H1 (cell line): Measurements from ENCODE around the gene ADAM22. TPM values are rescaled to one million over a fixed set of nuclear protein-coding genes. Genes with fewer than 3 reads are reported as not detected.

ENCODE experiments used
- CTCF ChIA-PET: fragments of 300-600 bp; sonication (Branson Sonifier 250); formaldehyde crosslinking; loops from one replicate; lab custom pipeline; 2021; ENCODE audit not compliant: partially characterized antibody; lab: Charles Lee
- POLR2A ChIA-PET: fragments of 300-600 bp; sonication (Branson Sonifier 250); formaldehyde crosslinking; loops from one replicate; lab custom pipeline; 2021; ENCODE audit warnings: inconsistent platforms; ENCODE audit not compliant: partially characterized antibody; lab: Charles Lee
- DNase-seq, 2 experiments: peaks; one replicate each; pipeline versions ENCODE4 v3.0.0 to v3.0.0-alpha.2; 2010 to 2022; ENCODE audit warnings: low spot score in 2 of 2, low read depth in 1 of 2, mixed read lengths in 1 of 2
- FAIRE-seq: peaks from 2 replicates; lab custom pipeline; 2011; peaks lifted over from hg19 to GRCh38; lab: Jason Lieb, UNC
- H2AFZ ChIP-seq: 2 replicates; pipeline ENCODE4 v1.8.1; 2012; ENCODE audit warnings: low read length, inconsistent platforms
- H2AK5ac ChIP-seq: 2 replicates; pipeline ENCODE4 v1.6.1; 2013; ENCODE audit warnings: low read depth, low read length
- H2BK120ac ChIP-seq: replicated peaks from 2 replicates; pipeline ENCODE3; 2013; ENCODE audit warnings: low read depth, low read length, inconsistent platforms
- H2BK12ac ChIP-seq: 2 replicates; pipeline ENCODE4 v1.6.1; 2013; ENCODE audit warnings: low read depth, low read length
- H2BK15ac ChIP-seq: 2 replicates; pipeline ENCODE4 v1.6.1; 2013; ENCODE audit warnings: low read length
- H2BK20ac ChIP-seq: 2 replicates; pipeline ENCODE4 v1.6.1; 2013; ENCODE audit warnings: low read length
- H2BK5ac ChIP-seq: 2 replicates; pipeline ENCODE4 v1.6.1; 2013; ENCODE audit warnings: low read depth, low read length
- H3K14ac ChIP-seq: 2 replicates; pipeline ENCODE4 v1.6.1; 2013; ENCODE audit warnings: inconsistent platforms; ENCODE audit not compliant: insufficient read length
- H3K18ac ChIP-seq: 2 replicates; pipeline ENCODE4 v1.6.1; 2013; ENCODE audit warnings: low read length; ENCODE audit errors: extremely low read depth
- H3K23ac ChIP-seq: 2 replicates; pipeline ENCODE4 v1.6.1; 2013; ENCODE audit warnings: inconsistent platforms; ENCODE audit not compliant: insufficient read length
- H3K23me2 ChIP-seq: 2 replicates; pipeline ENCODE4 v1.6.1; 2013; ENCODE audit warnings: low read depth, low read length
- H3K27ac ChIP-seq: 2 replicates; pipeline ENCODE4 v1.6.1; 2011; ENCODE audit warnings: low read depth, low read length, inconsistent platforms
- H3K27me3 ChIP-seq, 4 experiments: replicated peaks in 1 of 4; 1 replicate in 1 of 4; 2 replicates in 3 of 4; pipeline versions ENCODE4 v1.6.1 to v1.8.1; 2011 to 2013; ENCODE audit warnings: low read length in 3 of 4, mild to moderate bottlenecking in 3 of 4, inconsistent platforms in 2 of 4, mixed read lengths in 2 of 4, moderate library complexity in 1 of 4; ENCODE audit not compliant: control insufficient read depth in 3 of 4, insufficient read depth in 3 of 4; ENCODE audit errors: extremely low read depth in 1 of 4
- H3K36me3 ChIP-seq, 4 experiments: 2 replicates each; pipeline versions ENCODE4 v1.6.1 to v1.8.1; 2011 to 2013; ENCODE audit warnings: mild to moderate bottlenecking in 4 of 4, low read length in 3 of 4, moderate library complexity in 2 of 4, control low read depth in 1 of 4, inconsistent platforms in 1 of 4; ENCODE audit not compliant: insufficient read depth in 4 of 4, control insufficient read depth in 2 of 4
- H3K4ac ChIP-seq: replicated peaks from 2 replicates; pipeline ENCODE3; 2013; ENCODE audit warnings: low read length, low read depth, mixed read lengths, inconsistent platforms; ENCODE audit not compliant: insufficient read length
- H3K4me1 ChIP-seq, 4 experiments: replicated peaks in 1 of 4; 1 replicate in 1 of 4; 2 replicates in 3 of 4; pipeline versions ENCODE4 v1.6.1 to v1.8.1; 2011 to 2013; ENCODE audit warnings: low read length in 3 of 4, inconsistent platforms in 2 of 4, mixed read lengths in 1 of 4; ENCODE audit not compliant: insufficient read depth in 4 of 4, control insufficient read depth in 3 of 4
- H3K4me2 ChIP-seq, 2 experiments: 2 replicates each; pipeline versions ENCODE4 v1.6.1 to v1.8.1; 2011 to 2013; ENCODE audit warnings: low read depth in 2 of 2, low read length in 2 of 2, control low read depth in 1 of 2, inconsistent platforms in 1 of 2, mild to moderate bottlenecking in 1 of 2; ENCODE audit not compliant: insufficient read depth in 1 of 2
- H3K4me3 ChIP-seq, 4 experiments: fragments of 200-600, 300-600 bp in 1 of 4; sonication (generic), shearing (Covaris generic), sonication (Bioruptor Twin) in 1 of 4; 2 replicates each; pipeline versions ENCODE4 v1.5.1 to v1.8.1; 2011 to 2016; ENCODE audit warnings: low read length in 4 of 4, low read depth in 3 of 4, control low read depth in 2 of 4, inconsistent platforms in 2 of 4, mild to moderate bottlenecking in 2 of 4, mixed read lengths in 1 of 4, moderate library complexity in 1 of 4; ENCODE audit not compliant: insufficient read depth in 2 of 4; ENCODE audit errors: extremely low read depth in 1 of 4
- H3K56ac ChIP-seq: replicated peaks from 2 replicates; pipeline ENCODE3; 2013; ENCODE audit warnings: low read depth, mild to moderate bottlenecking, mixed read lengths, low read length, inconsistent platforms; ENCODE audit not compliant: insufficient read length
- H3K79me1 ChIP-seq: 2 replicates; pipeline ENCODE4 v1.6.1; 2013; ENCODE audit warnings: low read depth, low read length, control low read depth
- H3K79me2 ChIP-seq, 2 experiments: 2 replicates each; pipeline versions ENCODE4 v1.6.1 to v1.8.1; 2012 to 2013; ENCODE audit warnings: low read length in 2 of 2, mild to moderate bottlenecking in 2 of 2, inconsistent platforms in 1 of 2; ENCODE audit not compliant: insufficient read depth in 2 of 2, control insufficient read depth in 1 of 2
- H3K9ac ChIP-seq, 4 experiments: replicated peaks in 1 of 4; 1 replicate in 1 of 4; 2 replicates in 3 of 4; pipeline versions ENCODE4 v1.6.1 to v1.8.1; 2011 to 2013; ENCODE audit warnings: low read depth in 3 of 4, low read length in 3 of 4, control low read depth in 2 of 4, mild to moderate bottlenecking in 2 of 4, moderate library complexity in 2 of 4, inconsistent platforms in 1 of 4; ENCODE audit errors: extremely low read depth in 1 of 4
- H3K9me3 ChIP-seq, 2 experiments: 2 replicates each; pipeline versions ENCODE4 v1.6.1 to v1.8.1; 2012 to 2013; ENCODE audit warnings: mild to moderate bottlenecking in 2 of 2, moderate library complexity in 2 of 2, control low read depth in 1 of 2, inconsistent platforms in 1 of 2, low read depth in 1 of 2, low read length in 1 of 2, mixed read lengths in 1 of 2; ENCODE audit not compliant: insufficient read depth in 2 of 2
- H4K20me1 ChIP-seq, 2 experiments: replicated peaks in 1 of 2; 2 replicates each; pipeline versions ENCODE3 to v1.8.1; 2011 to 2013; ENCODE audit warnings: inconsistent platforms in 2 of 2, low read length in 2 of 2, mild to moderate bottlenecking in 1 of 2; ENCODE audit not compliant: insufficient read depth in 2 of 2, control insufficient read depth in 1 of 2
- H4K5ac ChIP-seq: 2 replicates; pipeline ENCODE4 v1.6.1; 2013; ENCODE audit warnings: low read length, low read depth, mixed read lengths, inconsistent platforms; ENCODE audit not compliant: insufficient read length
- H4K8ac ChIP-seq: 2 replicates; pipeline ENCODE4 v1.8.0; 2013; ENCODE audit warnings: mild to moderate bottlenecking, moderate library complexity, low read length, inconsistent platforms; ENCODE audit not compliant: insufficient read depth; ENCODE audit errors: extremely low read depth
- H4K91ac ChIP-seq: replicated peaks from 2 replicates; pipeline ENCODE3; 2013; ENCODE audit warnings: low read length, mixed read lengths, inconsistent platforms; ENCODE audit not compliant: insufficient read length
- BCL11A ChIP-seq, 2 experiments: IDR thresholded peaks; one replicate each; pipeline ENCODE4 v1.6.1; 2011; ENCODE audit warnings: low read depth in 2 of 2, low read length in 2 of 2, mild to moderate bottlenecking in 2 of 2
- CHD1 ChIP-seq: IDR thresholded peaks from 2 replicates; pipeline ENCODE4 v1.6.1; 2012; ENCODE audit warnings: low read depth, low read length, improper control_type of control experiment
- HDAC6 ChIP-seq: IDR thresholded peaks from one replicate; pipeline ENCODE4 v1.7.1; 2012; ENCODE audit warnings: low read depth, mild to moderate bottlenecking, inconsistent platforms, low read length, moderate library complexity
- NANOG ChIP-seq: IDR thresholded peaks from 2 replicates; pipeline ENCODE4 v1.6.1; 2011; ENCODE audit warnings: low read length, low read depth, mild to moderate bottlenecking, inconsistent platforms; ENCODE audit not compliant: insufficient read depth, poor library complexity, severe bottlenecking
- SP1 ChIP-seq: IDR thresholded peaks from 2 replicates; pipeline ENCODE4 v1.6.1; 2011; ENCODE audit warnings: low read depth, low read length
- SP2 ChIP-seq: IDR thresholded peaks from 2 replicates; pipeline ENCODE4 v1.6.1; 2012; ENCODE audit warnings: mild to moderate bottlenecking, low read length, inconsistent platforms
- SP4 ChIP-seq: IDR thresholded peaks from 2 replicates; pipeline ENCODE4 v1.6.1; 2012; ENCODE audit warnings: low read length, inconsistent platforms
- SUZ12 ChIP-seq: fragments of 200-600 bp; sonication (generic); IDR thresholded peaks from 2 replicates; pipeline ENCODE4 v1.6.1; 2012; ENCODE audit warnings: mild to moderate bottlenecking, inconsistent platforms, low read length, moderate library complexity, mixed read lengths
- TAF1 ChIP-seq: IDR thresholded peaks from 2 replicates; pipeline ENCODE4 v1.6.1; 2011; ENCODE audit warnings: mild to moderate bottlenecking, low read depth, low read length
- YY1 ChIP-seq: IDR thresholded peaks from 2 replicates; pipeline ENCODE4 v1.6.1; 2011; ENCODE audit warnings: low read depth, mild to moderate bottlenecking, low read length
- WGBS, 2 experiments: shearing (Covaris generic) in 1 of 2; methylation state at CpG; one replicate each; pipeline versions ENCODE4 v1.1.6 to v1.1.7; 2013 to 2015; ENCODE audit warnings: low lambda C conversion rate in 2 of 2, mixed read lengths in 2 of 2, inconsistent platforms in 1 of 2, low coverage in 1 of 2, missing lambda C conversion rate in 1 of 2; ENCODE audit not compliant: insufficient replicate concordance in 2 of 2, insufficient coverage in 1 of 2, insufficient read length in 1 of 2; ENCODE audit errors: extremely low coverage in 1 of 2, missing lambda C conversion rate in 1 of 2; 5-methylcytosine and 5-hydroxymethylcytosine counted together
- polyA plus RNA-seq, 7 experiments: library from polyadenylated mRNA; depleted of rRNA in 3 of 7; stranded (reverse) in 5 of 7; unstranded in 2 of 7; fragments of >200 nt in 5 of 7; fragments of 200-250 nt in 2 of 7; gene quantifications; 1 replicate in 5 of 7; 2 replicates in 1 of 7; 4 replicates in 1 of 7; pipeline versions ENCODE4 v1.2.1 to v1.2.3, GENCODE V29; 2011 to 2013; ENCODE audit warnings: missing spikeins in 2 of 7, mixed read lengths in 2 of 7
- total RNA-seq: library from RNA; stranded (reverse); fragmentation: NEBNext Ultra II Directional; extraction: Animal tissue kit (Norgen Biotek cat#: 25700); gene quantifications from 2 replicates; pipeline ENCODE4 v1.2.1, GENCODE V29; 2021

The ADAM22 gene
- total and polyA plus RNA-seq, 2 of the 8 experiments (the other 6 are each of a cell fraction or from before 2014, with no cell fraction given): 4.6 to 21.4 TPM

GRCh38 chr7:88200261-88200660 lies 266.2 kb downstream of the ADAM22 start:
- H4K8ac ChIP-seq: no peak overlapping the region
- no peak overlapping the region for H3K9ac ChIP-seq
- H3K56ac ChIP-seq: no peak overlapping the region
- H3K23me2 ChIP-seq: no peaks in the 10 kb centered on the region
- peak overlapping the region; percentile 73 for H4K5ac ChIP-seq
- H3K4ac ChIP-seq: no peak overlapping the region
- no peak for TF ChIP-seq YY1
- TF ChIP-seq SUZ12: no peak
- no peak for TF ChIP-seq CHD1
- TF ChIP-seq TAF1: no peak
- no peak for TF ChIP-seq BCL11A (IDR thresholded peaks at IDR 0.05; ENCODE audit: low read depth in 2 of 2, low read length in 2 of 2)
- TF ChIP-seq SP2: no peak
- TF ChIP-seq SP4: no peak
- no peak for TF ChIP-seq SP1
- TF ChIP-seq NANOG: no peak
- no peak for TF ChIP-seq HDAC6
- no peak overlapping the region for H2AFZ ChIP-seq
- H2BK15ac ChIP-seq: no peak overlapping the region
- H2BK12ac ChIP-seq: no peak overlapping the region
- no peak overlapping the region for H2AK5ac ChIP-seq
- no peak overlapping the region for H2BK120ac ChIP-seq
- H3K4me2 ChIP-seq: no peak overlapping the region
- H3K18ac ChIP-seq: no peak overlapping the region
- peaks cover 0 to 23% (median 13%) of the 10 kb centered on the region in 4 experiments; a peak in 5 of 8 replicates for H3K36me3 ChIP-seq
- H4K91ac ChIP-seq: no peak overlapping the region
- H3K9me3 ChIP-seq: no peaks in the 10 kb centered on the region
- no peak overlapping the region for H2BK5ac ChIP-seq
- no peak overlapping the region for H3K14ac ChIP-seq
- H3K4me1 ChIP-seq: peaks cover 0 to 12% (median 11%) of the 10 kb centered on the region in 4 experiments; a peak in 3 of 7 replicates
- WGBS, 2 experiments: 91% methylated on average over 3 of the region's 3 CpGs; no CpG with 5 or more reads in 1 of the 2 experiments
- H3K79me2 ChIP-seq: no peaks in the 10 kb centered on the region
- ChIA-PET CTCF (interaction anchor here (0.7 kb wide), 1 partner anchor 10 kb away, joined by 3 read pairs; no protein-coding TSS in a partner anchor), POLR2A (interaction anchor here (0.6 kb wide), 1 partner anchor 20 kb away, joined by 3 read pairs; no protein-coding TSS in a partner anchor)
- H2BK20ac ChIP-seq: no peak overlapping the region; the same call in 1 of the 2 replicates
- no peak overlapping the region for H3K27ac ChIP-seq
- H3K79me1 ChIP-seq: no peaks in the 10 kb centered on the region
- no peaks in the 10 kb centered on the region for H3K27me3 ChIP-seq
- DNase-seq (no peak), FAIRE-seq (no peak)
- H4K20me1 ChIP-seq: no peaks in the 10 kb centered on the region
- H3K4me3 ChIP-seq: peak overlapping the region in 1 of 4 experiments; percentile 30; a peak in 1 of 8 replicates
- no peak overlapping the region for H3K23ac ChIP-seq
